ENCODE data around the gene HASPIN.

GRCh38 chr17:3755335-3756030, 31.8 kb downstream of the HASPIN start:
- no peak for TF ChIP-seq CTCF (IDR thresholded peaks at IDR 0.05 in 8 of 11, conservative IDR thresholded peaks at IDR 0.05 in 3 of 11)
- TF ChIP-seq POLR2A (IDR thresholded peaks at IDR 0.05), result no peak

All from spleen (tissue), 7 donors.